ENCODE results near the gene PSME1.

The PSME1 gene

GRCh38 chr14:24135834-24136683 lies at the start of gene PSME1:
PSME1 (plus strand) TSS chr14:24136194; CDS start chr14:24136263, 69 bp downstream.
- peak; percentile 84 for DNase-seq

GRCh38 chr14:24087004-24087403 lies 49.0 kb upstream of the PSME1 start:
- no peak for DNase-seq

DNA sequence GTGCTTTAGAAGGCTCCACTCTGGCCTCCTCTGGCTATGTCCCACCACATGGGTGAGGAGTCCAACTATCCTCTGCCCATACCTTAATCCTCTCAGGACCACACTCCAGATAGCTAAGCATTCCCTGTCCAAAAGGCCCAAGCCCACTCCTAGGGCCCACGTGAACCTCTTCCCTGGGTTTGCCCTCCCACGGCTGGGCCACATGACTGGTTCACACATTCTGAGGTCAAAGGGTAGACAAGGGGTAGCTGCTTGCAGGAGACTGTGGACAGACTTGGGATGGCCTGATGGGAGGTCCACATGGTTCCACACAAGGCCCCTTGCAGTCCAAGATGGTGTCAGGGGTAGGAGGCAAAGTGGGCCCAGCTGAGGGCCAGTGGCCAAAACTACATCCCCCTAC lies 47.9 kb upstream of the PSME1 start:
- no peak for DNase-seq

GRCh38 chr14:24089890-24090289 lies 46.1 kb upstream of the PSME1 start:
- DNase-seq: no peak

DNA sequence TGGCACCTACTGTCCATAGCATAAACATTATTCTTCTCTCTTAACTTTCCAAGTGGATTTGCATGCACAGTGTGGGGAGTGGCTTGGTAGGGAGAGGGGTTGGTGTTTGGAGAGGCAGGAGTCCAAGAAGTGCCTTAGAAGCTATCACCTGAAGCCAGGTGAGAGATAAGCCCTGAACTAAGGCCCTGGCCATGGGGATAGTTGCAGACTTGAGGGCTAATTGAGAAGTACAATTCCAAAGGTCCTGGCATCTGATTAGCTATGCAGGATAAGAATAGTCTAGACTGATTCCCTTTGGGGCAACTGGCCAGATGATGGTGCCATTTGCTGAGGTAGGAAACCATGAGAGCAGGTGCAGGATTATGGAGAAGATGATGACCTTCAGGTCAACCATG lies 43.9 kb upstream of the PSME1 start:
- no peak for DNase-seq

DNA sequence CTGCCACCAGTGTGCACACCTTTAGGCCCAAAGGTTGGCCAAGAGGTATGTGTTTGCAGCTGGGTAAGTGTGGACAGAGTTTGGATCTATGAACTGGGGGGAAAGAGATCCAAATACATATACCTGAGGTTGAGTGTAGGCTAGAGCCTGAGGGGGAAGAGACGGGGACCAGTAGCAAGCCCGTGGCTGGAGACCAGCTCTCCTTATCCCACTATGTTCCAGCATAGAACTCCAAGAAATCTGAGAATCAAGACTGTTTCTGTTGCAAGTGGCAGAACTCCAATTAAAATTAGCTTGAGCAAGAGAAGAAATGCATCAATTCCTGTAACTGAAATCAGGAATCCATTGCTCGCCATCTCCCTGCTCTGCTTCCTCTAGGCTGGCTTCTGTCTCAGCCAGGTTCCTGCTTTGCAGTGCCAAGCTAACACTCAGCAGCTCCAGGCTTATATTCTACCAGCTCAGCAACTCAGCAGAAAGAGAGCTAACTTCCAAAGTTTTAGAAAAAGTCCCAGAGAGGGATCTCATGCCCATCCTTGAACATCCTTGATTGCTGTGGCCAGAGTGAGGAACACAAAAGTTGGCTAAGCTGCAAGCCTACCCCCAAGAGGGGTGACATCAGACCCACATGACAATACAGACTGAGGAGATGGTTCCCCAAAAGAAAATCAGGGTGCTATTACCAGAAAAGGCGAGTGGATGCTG lies 43.3 kb upstream of the PSME1 start:
- DNase-seq: no peak

GRCh38 chr14:24093207-24093900 lies 42.6 kb upstream of the PSME1 start:
- no peak for DNase-seq

DNA sequence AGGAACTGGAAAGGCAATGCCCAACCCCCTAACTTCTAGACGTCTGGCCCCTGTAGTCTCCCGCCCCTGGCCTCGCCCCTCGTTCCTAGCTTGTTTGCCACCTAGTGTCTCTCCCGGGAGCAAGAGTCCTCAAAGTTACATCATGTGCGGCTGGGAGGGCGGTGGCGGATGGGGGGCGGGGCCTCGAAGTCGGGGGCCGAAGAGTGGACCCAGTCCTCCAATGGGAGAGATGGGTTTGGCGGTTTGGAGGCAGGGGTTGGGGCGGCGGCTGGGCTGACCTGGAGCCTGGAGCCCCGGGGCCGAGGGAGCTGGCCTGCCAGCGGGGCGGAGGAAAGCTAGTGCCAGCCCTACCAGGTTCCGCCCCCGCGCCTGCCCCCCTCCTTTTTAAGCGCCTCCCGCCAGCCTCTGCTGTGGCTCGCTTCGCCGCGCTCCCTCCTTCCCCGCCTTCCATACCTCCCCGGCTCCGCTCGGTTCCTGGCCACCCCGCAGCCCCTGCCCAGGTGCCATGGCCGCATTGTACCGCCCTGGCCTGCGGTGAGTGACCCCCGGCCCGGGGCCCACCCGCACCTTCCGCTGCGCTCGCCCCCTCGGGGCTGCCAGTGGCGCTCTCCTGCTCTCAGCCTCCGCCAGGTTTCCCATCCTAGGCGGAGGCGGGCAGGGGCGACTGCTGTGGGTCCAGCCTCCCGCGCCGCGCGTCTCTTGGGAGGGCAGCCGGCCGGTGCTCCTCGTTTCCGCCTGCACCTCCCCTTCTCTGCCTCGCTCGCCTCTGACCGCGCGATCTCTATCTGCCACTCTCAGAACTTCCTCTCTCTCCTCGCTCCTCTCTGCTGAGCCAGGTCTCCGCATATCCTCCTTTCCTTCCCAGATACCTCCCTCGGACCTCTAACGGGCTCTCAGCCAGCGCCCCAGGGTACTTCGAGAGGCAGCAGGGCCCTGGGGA lies 41.8 kb upstream of the PSME1 start, which contains the start of gene PCK2:
Gene PCK2, plus strand, starts transcription at position 411 of the 940 bp plus-strand sequence. Its CDS starts 95 bp downstream, at position 506.
- peak; percentile 81 for DNase-seq

DNA sequence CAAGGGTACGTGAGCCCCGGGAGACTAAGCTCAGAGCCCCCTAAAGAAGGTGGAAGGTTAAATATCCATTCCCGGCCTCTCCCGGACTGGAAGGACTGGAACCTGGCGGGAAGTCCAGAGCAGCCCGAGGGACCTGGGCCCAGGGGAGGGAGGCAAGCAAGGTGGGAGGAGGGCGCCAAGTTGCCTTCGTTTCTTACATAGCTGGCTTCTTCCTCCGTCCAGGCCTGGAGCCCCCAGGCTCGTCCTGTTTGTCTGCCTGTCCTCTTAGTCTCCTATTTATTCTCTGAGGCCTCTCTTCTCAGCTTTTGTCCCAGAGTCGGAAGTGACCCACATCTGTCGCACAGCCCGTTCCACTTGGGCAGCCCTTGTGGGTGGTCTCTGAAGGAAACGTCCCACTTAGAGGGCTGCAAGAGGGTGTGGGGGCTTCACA lies 41.1 kb upstream of the PSME1 start:
- no peak for DNase-seq

- no peak for DNase-seq
Measured at GRCh38 chr14:24095271-24096068, 40.5 kb upstream of the PSME1 start.

- no peak for DNase-seq
Measured at GRCh38 chr14:24096545-24097181, 39.3 kb upstream of the PSME1 start.

DNA sequence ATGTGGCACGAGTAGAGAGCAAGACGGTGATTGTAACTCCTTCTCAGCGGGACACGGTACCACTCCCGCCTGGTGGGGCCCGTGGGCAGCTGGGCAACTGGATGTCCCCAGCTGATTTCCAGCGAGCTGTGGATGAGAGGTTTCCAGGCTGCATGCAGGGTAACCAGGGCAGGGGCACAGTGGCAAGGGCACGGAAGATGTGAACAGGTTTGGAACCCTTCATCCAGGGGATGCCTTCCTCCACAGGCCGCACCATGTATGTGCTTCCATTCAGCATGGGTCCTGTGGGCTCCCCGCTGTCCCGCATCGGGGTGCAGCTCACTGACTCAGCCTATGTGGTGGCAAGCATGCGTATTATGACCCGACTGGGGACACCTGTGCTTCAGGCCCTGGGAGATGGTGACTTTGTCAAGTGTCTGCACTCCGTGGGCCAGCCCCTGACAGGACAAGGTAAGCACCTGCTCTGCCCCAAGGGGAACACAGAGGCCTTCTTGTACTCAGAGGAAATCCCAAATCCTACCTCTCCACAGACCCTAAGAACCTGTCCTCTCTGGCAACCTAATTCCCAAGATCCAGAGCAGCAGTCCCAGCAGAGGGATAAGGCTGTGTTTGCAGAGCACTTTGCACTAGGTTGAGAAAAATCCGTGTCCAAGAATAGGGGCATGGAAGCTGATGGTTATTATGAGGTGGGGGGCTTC lies 37.6 kb upstream of the PSME1 start:
- no peak for DNase-seq

DNA sequence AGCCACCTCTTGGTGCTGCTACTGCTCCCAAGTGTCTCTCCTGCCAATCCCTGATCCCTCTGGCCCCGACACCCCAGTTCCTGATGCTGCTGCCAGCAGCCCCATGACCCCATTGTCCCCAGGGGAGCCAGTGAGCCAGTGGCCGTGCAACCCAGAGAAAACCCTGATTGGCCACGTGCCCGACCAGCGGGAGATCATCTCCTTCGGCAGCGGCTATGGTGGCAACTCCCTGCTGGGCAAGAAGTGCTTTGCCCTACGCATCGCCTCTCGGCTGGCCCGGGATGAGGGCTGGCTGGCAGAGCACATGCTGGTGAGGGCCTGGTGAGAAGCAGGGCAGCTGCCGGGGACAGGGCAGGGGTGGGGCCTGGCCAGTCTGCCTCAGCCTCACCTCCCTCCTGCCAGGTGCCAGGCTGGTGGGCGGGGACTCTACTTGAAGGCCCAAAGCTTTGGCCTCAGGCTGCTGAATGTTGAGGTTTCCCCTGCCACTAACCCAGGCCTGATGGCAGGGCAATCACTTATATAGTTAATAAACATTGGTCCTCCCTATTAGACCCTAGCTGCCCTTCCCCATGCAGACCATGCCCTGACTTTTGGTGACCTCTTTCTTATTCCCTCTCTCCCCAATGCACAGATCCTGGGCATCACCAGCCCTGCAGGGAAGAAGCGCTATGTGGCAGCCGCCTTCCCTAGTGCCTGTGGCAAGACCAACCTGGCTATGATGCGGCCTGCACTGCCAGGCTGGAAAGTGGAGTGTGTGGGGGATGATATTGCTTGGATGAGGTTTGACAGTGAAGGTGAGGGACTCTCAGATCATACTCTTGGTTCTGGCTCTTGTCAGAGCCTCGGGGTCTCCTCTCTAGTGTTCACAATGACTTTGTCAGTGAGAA lies 36.8 kb upstream of the PSME1 start:
- DNase-seq: no peak

DNA sequence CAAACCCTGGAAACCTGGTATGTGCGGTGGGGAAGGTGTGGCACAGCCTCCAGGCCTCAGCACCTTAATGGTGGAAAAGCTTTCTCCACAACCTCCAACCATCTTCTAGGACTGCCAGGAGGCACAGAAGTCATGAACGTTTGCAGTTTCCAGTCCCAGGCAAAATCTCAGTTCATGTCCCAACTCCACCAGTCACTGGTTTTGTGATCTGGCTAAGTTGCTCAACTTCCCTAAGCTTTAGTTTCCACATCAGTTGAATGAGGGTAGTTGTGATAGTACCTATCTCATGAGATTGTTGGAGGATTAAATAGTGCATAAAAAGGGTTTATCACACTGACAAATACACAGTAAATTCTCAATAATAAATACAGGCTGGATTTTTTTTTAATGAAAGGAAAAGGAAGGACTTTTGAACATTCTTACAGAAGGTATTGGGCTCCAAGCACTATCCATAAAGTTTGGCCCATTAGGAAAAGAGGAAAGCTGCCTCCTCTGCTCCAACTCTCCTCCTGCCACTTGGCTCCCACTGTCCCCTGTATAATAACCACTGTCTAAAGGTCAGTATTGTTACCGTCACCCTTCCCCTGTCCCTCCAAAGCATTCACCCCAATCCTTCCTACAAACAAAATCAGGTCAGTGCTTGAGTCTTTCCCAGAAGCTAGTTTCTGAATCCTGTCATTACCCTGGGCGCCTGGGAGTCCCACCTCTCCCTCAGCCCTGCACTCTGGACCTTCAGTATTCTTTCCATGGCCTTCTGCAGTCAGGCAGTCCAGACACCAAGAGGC lies 35.6 kb upstream of the PSME1 start:
- no peak for DNase-seq

DNA sequence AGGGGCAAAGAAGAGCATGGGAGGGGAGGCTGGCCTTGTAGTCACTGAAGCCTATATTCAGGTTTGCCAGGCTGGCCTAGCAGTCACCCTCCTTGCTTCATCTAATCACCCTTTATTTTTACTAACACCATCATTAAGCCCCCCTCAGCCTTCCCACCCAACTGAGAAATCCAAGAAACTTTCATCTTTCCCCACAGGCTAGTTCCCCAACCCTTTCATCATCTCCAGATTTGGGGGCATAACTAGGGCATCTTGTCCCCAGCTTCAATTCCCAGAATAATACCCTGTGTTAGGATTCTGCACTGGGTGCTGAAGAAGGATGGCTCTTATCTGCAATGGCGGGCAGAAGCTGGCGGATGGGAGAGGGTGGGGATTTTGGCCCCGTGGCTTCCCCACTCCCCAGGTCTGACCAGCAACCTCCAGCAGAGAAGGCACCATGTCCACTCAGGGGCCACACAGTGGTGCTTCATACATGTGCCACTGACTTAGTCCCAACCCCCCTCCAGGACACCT lies 35.0 kb upstream of the PSME1 start:
- DNase-seq: no peak

GRCh38 chr14:24102357-24103048 lies 33.5 kb upstream of the PSME1 start:
- no peak for DNase-seq

DNA sequence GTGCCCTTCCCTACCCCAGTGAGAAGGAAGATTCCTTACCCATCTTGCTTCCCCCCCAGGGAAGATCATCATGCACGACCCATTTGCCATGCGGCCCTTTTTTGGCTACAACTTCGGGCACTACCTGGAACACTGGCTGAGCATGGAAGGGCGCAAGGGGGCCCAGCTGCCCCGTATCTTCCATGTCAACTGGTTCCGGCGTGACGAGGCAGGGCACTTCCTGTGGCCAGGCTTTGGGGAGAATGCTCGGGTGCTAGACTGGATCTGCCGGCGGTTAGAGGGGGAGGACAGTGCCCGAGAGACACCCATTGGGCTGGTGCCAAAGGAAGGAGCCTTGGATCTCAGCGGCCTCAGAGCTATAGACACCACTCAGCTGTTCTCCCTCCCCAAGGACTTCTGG lies 32.5 kb upstream of the PSME1 start:
- DNase-seq: no peak
